GM18520 (cell line): Measurements from ENCODE around the gene GPX3.

ENCODE experiments used
- ATAC-seq: cut with Tn5 transposase; IDR thresholded peaks from one replicate; pipeline ENCODE4 v1.9.1; 2021; ENCODE audit not compliant: unreplicated experiment

Gene GPX3

GRCh38 chr5:151033217-151033934 lies 13.0 kb downstream of the GPX3 start:
- ATAC-seq = no peak

GRCh38 chr5:151034422-151035379 lies 14.3 kb downstream of the GPX3 start:
- ATAC-seq = no peak

GRCh38 chr5:151036556-151036955 lies 16.2 kb downstream of the GPX3 start:
- no peak for ATAC-seq

- ATAC-seq = no peak
Observed at GRCh38 chr5:151037561-151038411, 17.4 kb downstream of the GPX3 start.

- ATAC-seq = no peak
Observed at GRCh38 chr5:151038412-151038745, 18.0 kb downstream of the GPX3 start.

- ATAC-seq = no peak
Observed at GRCh38 chr5:151038801-151039238, 18.4 kb downstream of the GPX3 start.

GRCh38 chr5:151039665-151040064 lies 19.3 kb downstream of the GPX3 start:
- ATAC-seq = no peak

- ATAC-seq = no peak
Observed at GRCh38 chr5:151040211-151040747, 19.9 kb downstream of the GPX3 start.

GRCh38 chr5:151041577-151042268 lies 21.3 kb downstream of the GPX3 start:
- no peak for ATAC-seq

- ATAC-seq = no peak
Observed at GRCh38 chr5:151042453-151043093, 22.2 kb downstream of the GPX3 start.

- ATAC-seq = no peak
Observed at GRCh38 chr5:151047814-151048425, 27.5 kb downstream of the GPX3 start.

- ATAC-seq = no peak
Observed at GRCh38 chr5:151048526-151048925, 28.1 kb downstream of the GPX3 start.

- ATAC-seq = no peak
Observed at GRCh38 chr5:151051066-151051930, 30.9 kb downstream of the GPX3 start.

GRCh38 chr5:151051931-151052608 lies 31.7 kb downstream of the GPX3 start:
- no peak for ATAC-seq

GRCh38 chr5:151052836-151053235 lies 32.4 kb downstream of the GPX3 start:
- ATAC-seq = no peak

- no peak for ATAC-seq
Observed at GRCh38 chr5:151053796-151054462, 33.5 kb downstream of the GPX3 start.

- no peak for ATAC-seq
Observed at GRCh38 chr5:151054709-151055108, 34.3 kb downstream of the GPX3 start.
